Neural progenitor cell (in vitro differentiated cells): ENCODE results near the gene ANKRD36.
"Not testable (repeated sequence)": the region's sequence is repeated elsewhere in the genome, so short reads cannot be mapped to it uniquely, and the experiment has no call there.

ENCODE experiments used
- EZH2 ChIP-seq: fragments of 200-600 bp; sonication (generic); IDR thresholded peaks from 2 replicates; pipeline ENCODE4 v1.6.1; 2017; ENCODE audit warnings: antibody characterized with exemption, mild to moderate bottlenecking, moderate library complexity
- TF ChIP-seq, protein P1 (sequence below): fragments of 200-600 bp; sonication (generic); IDR thresholded peaks from 2 replicates; pipeline ENCODE4 v1.5.1; 2017; ENCODE audit warnings: antibody characterized with exemption, mild to moderate bottlenecking

DNA sequence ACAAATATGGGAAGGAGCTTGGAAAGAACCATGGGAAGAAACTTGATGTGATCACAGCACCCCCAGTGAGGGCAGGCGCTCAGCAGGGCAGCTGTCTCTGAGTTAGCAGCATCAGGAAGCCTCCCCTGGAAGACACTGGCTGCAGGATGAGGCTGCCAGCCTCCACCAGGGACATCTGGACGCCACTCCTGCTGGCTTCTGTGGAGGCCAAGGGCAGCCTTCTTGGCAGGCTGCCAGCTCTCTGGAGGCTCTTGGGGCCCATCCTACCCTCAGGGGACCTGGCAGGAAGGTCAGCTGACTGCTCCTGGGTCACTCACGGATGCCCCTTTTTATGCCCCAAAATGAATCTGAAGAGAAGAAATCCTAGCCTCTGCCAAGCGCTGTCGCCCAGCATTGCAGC lies 44.2 kb upstream of the ANKRD36 start:
- TF ChIP-seq, protein P1, sequence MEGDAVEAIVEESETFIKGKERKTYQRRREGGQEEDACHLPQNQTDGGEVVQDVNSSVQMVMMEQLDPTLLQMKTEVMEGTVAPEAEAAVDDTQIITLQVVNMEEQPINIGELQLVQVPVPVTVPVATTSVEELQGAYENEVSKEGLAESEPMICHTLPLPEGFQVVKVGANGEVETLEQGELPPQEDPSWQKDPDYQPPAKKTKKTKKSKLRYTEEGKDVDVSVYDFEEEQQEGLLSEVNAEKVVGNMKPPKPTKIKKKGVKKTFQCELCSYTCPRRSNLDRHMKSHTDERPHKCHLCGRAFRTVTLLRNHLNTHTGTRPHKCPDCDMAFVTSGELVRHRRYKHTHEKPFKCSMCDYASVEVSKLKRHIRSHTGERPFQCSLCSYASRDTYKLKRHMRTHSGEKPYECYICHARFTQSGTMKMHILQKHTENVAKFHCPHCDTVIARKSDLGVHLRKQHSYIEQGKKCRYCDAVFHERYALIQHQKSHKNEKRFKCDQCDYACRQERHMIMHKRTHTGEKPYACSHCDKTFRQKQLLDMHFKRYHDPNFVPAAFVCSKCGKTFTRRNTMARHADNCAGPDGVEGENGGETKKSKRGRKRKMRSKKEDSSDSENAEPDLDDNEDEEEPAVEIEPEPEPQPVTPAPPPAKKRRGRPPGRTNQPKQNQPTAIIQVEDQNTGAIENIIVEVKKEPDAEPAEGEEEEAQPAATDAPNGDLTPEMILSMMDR = not testable (repeated sequence)
- TF ChIP-seq EZH2 = not testable (repeated sequence)
